Measurements from ENCODE around the gene UQCR10.

UQCR10 gene

DNA sequence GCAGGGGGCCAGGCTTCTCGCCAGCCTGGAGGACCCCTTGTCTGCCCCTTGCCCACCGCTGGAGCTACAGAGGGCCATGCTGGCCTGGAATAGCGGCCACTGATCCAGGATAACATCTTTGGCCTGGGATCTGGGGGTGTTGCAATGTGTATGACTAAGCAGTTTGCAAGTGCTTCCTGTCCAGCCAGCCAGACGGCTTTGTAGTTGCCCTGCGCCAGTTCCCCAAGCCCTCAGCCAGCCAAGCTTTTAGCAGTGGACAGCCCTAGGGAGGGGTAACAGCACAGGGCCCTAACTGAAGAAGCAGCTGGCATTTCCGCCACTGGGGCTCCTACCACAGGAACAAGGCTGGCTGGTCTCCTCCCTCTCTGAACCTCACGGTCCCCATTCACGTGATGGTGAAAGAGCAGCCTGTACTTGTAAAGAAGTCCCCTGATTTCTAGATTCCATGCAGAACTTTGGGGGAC lies 32.1 kb downstream of the UQCR10 start:
- no peak for DNase-seq

DNA sequence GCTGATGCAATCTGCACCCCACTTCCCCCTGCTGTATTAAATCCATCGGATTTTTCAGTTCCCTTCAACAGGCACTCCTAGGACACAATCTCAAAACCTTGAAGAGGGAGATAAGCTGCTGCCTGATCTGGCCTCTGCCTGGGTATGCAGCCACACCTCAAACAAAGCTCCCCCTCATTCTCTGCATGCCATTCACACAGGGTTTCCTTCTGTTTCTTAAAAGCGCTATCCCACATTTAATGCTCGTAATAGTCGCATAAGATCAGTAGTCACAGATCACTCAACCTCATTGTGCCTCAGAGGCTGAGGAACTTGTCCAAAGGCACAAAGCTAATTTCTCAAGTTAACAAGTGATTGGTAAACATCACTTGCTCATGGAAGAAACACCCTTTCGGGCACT lies 34.0 kb downstream of the UQCR10 start:
- DNase-seq, result no peak

DNA sequence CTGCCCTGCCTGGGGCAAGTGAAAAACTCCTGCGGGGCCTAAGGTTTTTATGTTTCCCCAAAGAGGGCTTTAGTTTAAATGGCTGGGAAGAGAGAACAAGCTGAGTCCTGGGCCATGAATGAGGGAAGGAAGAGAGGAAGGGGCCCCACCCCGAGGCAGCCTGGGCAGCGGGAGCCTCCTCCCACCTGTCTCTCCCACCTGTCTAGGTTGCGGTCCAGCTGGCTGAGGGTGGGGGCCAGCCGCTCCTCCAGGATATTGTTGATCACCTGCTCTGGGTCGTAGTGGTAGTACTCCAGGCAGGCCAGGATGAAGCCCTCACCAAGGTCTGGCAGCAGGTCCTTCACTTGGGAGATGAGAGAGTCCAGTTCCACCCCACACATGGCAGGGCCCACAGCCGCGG lies 34.6 kb downstream of the UQCR10 start:
- DNase-seq, result no peak

DNA sequence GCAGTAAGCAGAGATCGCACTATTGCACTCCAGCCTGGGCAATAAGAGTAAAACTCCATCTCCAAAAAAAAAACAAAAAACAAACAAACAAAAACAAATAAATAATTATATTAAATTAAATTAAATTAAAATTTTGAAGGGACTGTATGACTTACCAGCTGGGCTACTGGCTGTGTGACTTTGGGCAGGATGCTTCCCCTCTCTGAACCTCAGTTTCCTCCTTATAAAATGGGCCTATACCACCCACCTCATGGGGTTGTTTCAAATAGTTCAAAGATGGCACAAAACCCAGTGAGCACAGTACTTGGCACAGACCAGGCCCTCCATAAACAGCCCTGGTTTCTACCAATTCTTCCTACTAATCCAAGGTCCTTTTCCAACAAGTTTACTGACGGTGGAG lies 36.0 kb downstream of the UQCR10 start:
- no peak for DNase-seq

DNA sequence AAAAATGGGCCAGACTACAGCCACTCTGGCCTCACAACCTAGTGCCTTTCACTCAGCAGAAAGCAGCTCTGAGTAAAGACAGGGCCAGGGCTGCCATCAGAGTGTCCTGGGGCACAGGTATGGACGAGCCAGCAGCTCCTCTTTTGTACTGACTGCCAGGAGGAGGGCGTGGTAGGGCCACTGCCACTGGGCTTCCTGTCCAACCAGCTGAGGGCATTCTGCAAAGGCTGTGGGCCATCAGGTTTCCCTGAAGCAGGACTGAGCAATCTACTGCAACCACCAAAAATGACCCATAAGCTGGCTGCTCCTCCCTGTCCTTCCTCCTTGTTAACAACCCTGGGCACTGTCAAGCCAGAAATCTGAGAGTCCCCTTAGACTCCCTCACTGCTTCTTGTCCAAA lies 37.8 kb downstream of the UQCR10 start:
- no peak for DNase-seq

DNA sequence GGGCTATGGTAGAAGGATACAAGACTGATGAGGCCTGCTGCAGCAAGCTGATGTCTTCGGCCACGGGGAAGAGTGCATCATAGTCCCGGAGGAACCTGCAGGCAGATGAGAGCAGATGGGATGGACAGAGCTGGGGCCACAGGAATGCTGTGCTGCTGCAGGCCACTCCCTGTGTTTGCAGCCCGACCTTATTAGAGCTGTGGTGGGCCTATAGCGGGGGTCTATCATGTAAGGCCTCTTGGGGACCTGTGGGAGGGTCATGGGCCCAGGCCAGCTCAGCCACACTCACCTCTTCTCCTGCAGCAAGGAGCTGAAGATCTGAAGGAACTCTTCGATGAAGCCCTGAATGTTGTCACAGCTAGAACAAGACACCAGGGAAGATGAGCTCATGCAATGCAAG lies 39.0 kb downstream of the UQCR10 start:
- no peak for DNase-seq

DNA sequence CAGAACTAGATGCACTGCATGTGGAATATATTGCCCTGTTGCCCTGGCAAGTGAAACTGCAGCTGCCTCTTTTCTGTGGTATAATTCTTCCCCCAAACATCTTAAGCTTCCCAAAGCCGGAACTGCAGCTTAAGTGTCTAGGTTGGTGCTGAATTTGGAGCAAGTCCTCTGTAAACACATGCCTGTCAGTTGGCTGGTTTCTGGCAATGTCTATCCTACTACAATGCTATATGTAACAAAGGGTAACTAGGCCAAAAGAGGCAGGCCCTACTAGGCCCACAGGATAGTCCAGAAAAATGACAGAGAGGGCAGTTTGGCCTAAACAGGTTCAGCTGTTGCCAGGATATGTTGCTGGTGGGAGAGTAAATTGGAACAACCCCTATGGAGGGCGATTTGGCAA lies 43.0 kb downstream of the UQCR10 start:
- DNase-seq, result no peak

DNA sequence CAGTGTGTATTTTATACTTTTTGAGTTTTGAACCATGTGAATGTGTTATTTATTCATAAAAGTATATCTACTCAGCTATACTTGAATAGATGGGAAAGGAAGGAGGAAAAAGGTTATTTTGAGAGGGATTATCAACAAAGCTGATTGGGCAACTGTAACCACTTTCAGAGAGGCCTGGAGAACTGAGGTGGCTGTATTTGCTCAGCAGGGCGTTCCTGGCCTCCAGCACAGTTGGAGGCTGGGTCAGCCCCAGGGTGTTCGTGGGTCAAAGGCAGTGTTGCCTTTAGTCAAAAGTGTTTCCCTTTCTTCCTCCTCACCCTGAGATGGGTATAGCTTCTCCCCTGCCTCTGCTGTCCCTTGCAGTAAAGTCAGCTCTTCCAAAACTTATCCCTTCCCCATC lies 44.2 kb downstream of the UQCR10 start:
- no peak for DNase-seq

DNA sequence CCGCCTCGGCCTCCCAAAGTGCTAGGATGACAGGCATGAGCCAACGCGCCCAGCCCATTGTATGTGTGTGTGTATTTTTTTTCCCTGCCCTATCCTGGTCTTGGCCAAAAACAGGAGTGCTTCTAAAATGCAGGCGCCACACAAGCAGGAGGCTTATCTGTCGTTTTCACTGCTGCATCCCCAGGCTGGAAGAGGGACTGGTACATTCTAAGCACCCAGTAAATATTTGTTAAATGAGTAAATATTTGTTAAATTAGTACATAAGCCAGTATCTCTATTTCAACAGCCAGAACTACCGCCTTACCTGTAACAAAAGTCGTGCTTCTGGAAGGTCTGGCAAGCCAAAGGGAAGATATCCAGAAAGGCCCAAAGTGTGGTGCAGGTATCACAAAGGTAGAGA lies 46.0 kb downstream of the UQCR10 start:
- DNase-seq, result no peak

DNA sequence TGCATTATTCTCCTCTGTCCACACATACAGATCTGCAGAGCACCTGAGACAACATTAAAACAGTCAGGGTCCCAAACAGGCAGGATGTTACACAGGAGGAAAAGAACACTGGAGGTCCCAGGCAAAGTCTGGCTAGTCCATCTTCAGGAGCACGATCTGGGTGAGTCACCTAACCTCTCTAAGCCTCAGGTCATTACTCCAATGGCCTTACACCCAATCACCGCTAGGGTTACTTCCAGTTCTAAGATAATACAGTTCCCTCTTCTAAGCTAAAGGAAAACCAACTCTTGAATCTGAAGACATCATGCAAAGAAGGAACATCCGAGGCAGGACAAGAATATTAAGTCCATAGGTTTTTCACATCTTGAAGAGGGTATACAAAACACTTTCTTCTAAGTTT lies 46.4 kb downstream of the UQCR10 start:
- no peak for DNase-seq

DNA sequence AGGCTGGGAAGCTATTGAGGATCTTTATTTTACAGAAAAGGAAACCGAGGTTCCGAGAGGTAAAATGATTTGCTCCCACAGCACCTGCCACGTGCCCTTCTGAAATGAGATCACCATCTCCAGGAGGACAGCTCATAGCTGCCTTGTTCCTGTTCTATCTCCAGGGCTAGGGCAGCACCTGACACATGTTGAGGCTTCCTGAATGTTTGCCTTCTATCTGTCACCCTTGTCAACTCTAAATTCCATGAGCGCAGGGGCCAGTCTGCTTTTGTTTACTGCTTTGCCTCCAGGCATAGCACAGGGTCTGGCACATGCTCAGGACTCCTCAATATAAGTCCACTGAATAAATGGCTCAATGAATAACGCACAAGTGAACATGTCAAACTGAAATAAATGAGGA lies 46.8 kb downstream of the UQCR10 start:
- DNase-seq, result no peak

DNA sequence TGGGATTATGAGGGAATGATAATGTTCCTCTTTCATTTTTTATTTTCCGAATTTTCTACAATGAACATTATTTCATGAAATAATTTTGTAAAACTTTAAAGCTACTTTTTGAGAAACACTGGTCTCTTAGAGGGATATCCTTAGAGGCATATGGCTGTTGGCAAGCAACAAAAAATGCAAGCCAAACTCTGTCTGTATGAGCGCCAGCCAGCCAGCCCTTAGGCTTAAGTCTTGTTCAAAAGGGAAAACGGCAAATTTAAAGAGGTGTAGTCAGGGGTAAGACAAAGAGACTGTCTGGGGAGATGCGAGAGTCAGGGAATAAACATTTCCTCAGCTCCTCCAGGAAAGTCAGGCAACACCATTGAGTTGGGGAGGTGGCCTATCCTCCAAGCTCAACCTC lies 48.4 kb downstream of the UQCR10 start:
- DNase-seq, result no peak

DNA sequence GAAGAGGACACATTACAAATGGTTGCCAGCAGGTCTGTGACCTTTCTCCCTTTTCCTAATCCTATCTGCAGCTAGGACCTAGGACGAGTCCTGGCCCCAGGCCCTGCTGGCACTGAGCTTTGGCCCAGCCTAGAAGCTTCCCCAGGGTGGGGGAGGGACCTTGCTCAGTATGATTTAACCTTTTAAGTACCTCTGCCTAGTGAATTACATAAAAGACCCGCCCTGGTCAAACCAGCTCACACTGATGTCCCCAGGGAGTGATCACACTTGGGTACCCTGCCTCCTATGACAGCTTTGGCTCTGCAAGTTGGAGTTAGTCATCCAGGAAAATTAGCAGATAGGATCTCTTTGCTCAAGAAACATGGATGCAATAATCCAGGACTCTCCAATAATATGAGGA lies 49.0 kb downstream of the UQCR10 start:
- no peak for DNase-seq

DNA sequence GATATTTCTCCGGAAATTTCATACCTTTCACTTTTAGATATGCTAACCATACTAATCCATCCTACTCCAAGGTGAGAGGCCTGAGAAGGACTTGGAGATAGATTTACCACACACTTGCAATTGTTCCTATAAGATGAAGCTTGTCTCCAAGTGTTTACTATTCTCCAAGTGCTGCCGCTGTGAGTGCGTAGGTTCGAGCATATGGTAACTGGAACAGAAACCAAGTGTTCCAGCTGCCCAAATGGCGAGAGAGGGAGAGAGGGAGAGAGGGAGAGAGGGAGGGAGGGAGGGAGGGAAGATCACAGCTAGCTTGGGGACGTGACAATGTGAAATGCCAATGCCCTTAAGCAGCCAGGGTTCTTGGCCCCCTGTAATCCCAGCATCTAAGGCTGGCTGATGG lies 49.4 kb downstream of the UQCR10 start:
- no peak for DNase-seq

DNA sequence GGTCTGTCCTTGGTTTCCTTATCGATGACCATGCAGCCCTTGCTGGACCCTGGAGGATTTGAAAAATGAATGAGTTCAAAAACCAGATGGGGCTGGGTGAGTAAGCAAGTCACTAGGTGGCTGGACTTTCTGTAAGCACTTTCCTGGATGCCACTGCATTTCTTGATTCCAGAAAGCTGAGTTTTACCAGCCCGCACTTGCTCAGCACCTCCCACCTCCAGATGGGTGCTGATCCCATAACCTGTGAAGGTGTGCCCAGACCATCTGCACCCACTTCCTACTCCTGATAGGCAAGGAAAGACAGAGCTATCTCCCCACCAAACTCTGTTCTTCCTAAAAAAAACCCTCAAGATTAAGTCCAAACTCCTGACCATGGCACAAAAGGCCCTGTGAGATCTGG lies 49.8 kb downstream of the UQCR10 start:
- DNase-seq, result no peak

DNA sequence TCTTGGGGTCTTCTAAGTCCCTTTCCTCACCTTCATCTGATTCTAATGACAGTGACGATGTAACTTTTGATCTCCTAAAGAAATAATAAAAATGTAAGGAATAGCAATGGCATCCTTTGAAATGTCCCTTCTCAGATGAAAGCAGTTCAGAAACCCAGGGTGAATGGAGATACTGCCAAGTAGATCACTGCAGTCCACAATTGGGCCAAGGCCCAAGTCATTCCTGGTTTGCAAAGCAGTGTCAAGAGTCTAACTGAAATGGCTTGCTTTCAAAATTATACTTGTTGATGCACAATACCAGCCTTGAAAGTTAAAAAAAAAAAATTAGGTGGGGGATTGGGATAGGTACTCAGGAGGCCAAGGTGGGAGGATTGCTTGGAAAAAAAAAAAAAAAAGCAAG lies 50.6 kb downstream of the UQCR10 start:
- no peak for DNase-seq

DNA sequence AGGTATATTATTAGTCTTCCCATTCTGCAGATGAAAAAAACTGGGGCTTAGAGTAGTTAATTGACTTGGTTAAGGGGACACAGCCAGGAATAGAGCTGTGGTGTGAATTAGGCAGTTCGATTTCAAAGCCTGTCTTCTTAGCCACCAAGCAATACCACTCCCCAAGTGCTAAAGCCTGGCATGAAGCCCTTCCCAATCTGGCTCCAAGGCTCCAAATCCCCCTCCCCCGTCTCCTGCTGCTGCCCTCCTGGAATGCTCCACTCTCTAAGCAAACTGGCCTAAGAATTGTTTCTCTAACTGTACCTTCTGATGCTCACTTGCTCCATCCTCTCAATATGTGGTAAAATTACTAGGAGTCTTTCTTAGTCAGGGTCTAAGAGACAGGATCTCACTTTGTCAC lies 52.3 kb downstream of the UQCR10 start:
- DNase-seq, result no peak
